Neutrophil (primary cell): ENCODE measurements around the gene AEBP2.

ENCODE experiments used
- H3K27ac ChIP-seq: fragments of 200-600 bp; sonication (generic); 2 replicates; pipeline ENCODE4 v1.5.1; 2016; ENCODE audit warnings: mild to moderate bottlenecking, moderate library complexity
- H3K27me3 ChIP-seq: fragments of 200-600 bp; sonication (generic); 2 replicates; pipeline ENCODE4 v1.6.0; 2016; ENCODE audit warnings: mild to moderate bottlenecking
- H3K36me3 ChIP-seq: fragments of 200-600 bp; sonication (generic); 2 replicates; pipeline ENCODE4 v1.5.1; 2017
- H3K4me1 ChIP-seq, 2 experiments: fragments of 200-600 bp in 1 of 2; sonication (generic) in 1 of 2; 1 replicate in 1 of 2; 2 replicates in 1 of 2; pipeline versions ENCODE4 v1.5.1 to v1.6.1; 2013 to 2016; ENCODE audit warnings: low read depth in 1 of 2, low read length in 1 of 2, mild to moderate bottlenecking in 1 of 2, moderate library complexity in 1 of 2; ENCODE audit not compliant: control insufficient read depth in 1 of 2, insufficient read depth in 1 of 2
- H3K4me3 ChIP-seq, 2 experiments: fragments of 200-600 bp in 1 of 2; sonication (generic) in 1 of 2; 1 replicate in 1 of 2; 2 replicates in 1 of 2; pipeline ENCODE4 v1.5.1; 2013 to 2016; ENCODE audit warnings: low read depth in 1 of 2, low read length in 1 of 2, mild to moderate bottlenecking in 1 of 2, moderate library complexity in 1 of 2
- H3K9me3 ChIP-seq: fragments of 200-600 bp; sonication (generic); 2 replicates; pipeline ENCODE4 v1.5.1; 2016
- CTCF ChIP-seq: fragments of 200-600 bp; sonication (generic); IDR thresholded peaks from 2 replicates; pipeline ENCODE4 v1.5.1; 2016; ENCODE audit warnings: antibody characterized with exemption

AEBP2 gene

GRCh38 chr12:19482036-19482435 lies 42.7 kb downstream of the AEBP2 start:
- Histone ChIP-seq H3K4me3 (no peak overlapping the region), H3K4me1 (peaks cover 14 to 18% of the 10 kb centered on the region in 2 experiments), H3K9me3 (no peaks in the 10 kb centered on the region), H3K27me3 (no peaks in the 10 kb centered on the region), H3K36me3 (no peaks in the 10 kb centered on the region), H3K27ac (no peak overlapping the region)
- TF ChIP-seq CTCF = no peak

GRCh38 chr12:19482551-19483109 lies 43.3 kb downstream of the AEBP2 start:
- H3K9me3 ChIP-seq = no peaks in the 10 kb centered on the region
- H3K27ac ChIP-seq = peak overlapping the region; percentile 30
- H3K27me3 ChIP-seq = no peaks in the 10 kb centered on the region
- TF ChIP-seq CTCF = no peak
- no peak overlapping the region for H3K4me3 ChIP-seq
- H3K36me3 ChIP-seq = no peaks in the 10 kb centered on the region
- H3K4me1 ChIP-seq = peaks cover 14 to 18% of the 10 kb centered on the region in 2 experiments

GRCh38 chr12:19483727-19484126 lies 44.4 kb downstream of the AEBP2 start:
- no peak overlapping the region for H3K27ac ChIP-seq
- H3K4me3 ChIP-seq = no peak overlapping the region
- no peak for TF ChIP-seq CTCF

GRCh38 chr12:19484738-19485137 lies 45.4 kb downstream of the AEBP2 start:
- Histone ChIP-seq H3K4me3 (no peak overlapping the region), H3K27ac (no peak overlapping the region), H3K4me1 (peaks cover 14 to 18% of the 10 kb centered on the region in 2 experiments), H3K27me3 (no peaks in the 10 kb centered on the region), H3K36me3 (no peaks in the 10 kb centered on the region), H3K9me3 (no peaks in the 10 kb centered on the region)
- no peak for TF ChIP-seq CTCF

More at GRCh38 chr12:19483727-19484126, 44.4 kb downstream of the AEBP2 start:
- Histone ChIP-seq H3K36me3 (no peaks in the 10 kb centered on the region), H3K27me3 (no peaks in the 10 kb centered on the region), H3K4me1 (peaks cover 14 to 18% of the 10 kb centered on the region in 2 experiments), H3K9me3 (no peaks in the 10 kb centered on the region)

- H3K4me1 ChIP-seq = peaks cover 14 to 18% of the 10 kb centered on the region in 2 experiments
- no peaks in the 10 kb centered on the region for H3K36me3 ChIP-seq
- H3K27me3 ChIP-seq = no peaks in the 10 kb centered on the region
- no peaks in the 10 kb centered on the region for H3K9me3 ChIP-seq
- no peak for TF ChIP-seq CTCF
- no peak overlapping the region for H3K4me3 ChIP-seq
- H3K27ac ChIP-seq = peak overlapping the region; percentile 47
Measured at GRCh38 chr12:19485240-19485639, 45.9 kb downstream of the AEBP2 start.

- Histone ChIP-seq H3K4me3 (no peak overlapping the region), H3K9me3 (no peaks in the 10 kb centered on the region), H3K36me3 (no peaks in the 10 kb centered on the region), H3K27ac (no peak overlapping the region), H3K27me3 (no peaks in the 10 kb centered on the region), H3K4me1 (peaks cover 8 to 11% of the 10 kb centered on the region in 2 experiments)
- TF ChIP-seq CTCF = no peak
Measured at GRCh38 chr12:19489168-19489567, 49.9 kb downstream of the AEBP2 start.
